ENCODE measurements around the gene DNER.
"Not testable (repeated sequence)": the region's sequence is repeated elsewhere in the genome, so short reads cannot be mapped to it uniquely, and the experiment has no call there.

DNER gene, protein sequence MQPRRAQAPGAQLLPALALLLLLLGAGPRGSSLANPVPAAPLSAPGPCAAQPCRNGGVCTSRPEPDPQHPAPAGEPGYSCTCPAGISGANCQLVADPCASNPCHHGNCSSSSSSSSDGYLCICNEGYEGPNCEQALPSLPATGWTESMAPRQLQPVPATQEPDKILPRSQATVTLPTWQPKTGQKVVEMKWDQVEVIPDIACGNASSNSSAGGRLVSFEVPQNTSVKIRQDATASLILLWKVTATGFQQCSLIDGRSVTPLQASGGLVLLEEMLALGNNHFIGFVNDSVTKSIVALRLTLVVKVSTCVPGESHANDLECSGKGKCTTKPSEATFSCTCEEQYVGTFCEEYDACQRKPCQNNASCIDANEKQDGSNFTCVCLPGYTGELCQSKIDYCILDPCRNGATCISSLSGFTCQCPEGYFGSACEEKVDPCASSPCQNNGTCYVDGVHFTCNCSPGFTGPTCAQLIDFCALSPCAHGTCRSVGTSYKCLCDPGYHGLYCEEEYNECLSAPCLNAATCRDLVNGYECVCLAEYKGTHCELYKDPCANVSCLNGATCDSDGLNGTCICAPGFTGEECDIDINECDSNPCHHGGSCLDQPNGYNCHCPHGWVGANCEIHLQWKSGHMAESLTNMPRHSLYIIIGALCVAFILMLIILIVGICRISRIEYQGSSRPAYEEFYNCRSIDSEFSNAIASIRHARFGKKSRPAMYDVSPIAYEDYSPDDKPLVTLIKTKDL

DNA sequence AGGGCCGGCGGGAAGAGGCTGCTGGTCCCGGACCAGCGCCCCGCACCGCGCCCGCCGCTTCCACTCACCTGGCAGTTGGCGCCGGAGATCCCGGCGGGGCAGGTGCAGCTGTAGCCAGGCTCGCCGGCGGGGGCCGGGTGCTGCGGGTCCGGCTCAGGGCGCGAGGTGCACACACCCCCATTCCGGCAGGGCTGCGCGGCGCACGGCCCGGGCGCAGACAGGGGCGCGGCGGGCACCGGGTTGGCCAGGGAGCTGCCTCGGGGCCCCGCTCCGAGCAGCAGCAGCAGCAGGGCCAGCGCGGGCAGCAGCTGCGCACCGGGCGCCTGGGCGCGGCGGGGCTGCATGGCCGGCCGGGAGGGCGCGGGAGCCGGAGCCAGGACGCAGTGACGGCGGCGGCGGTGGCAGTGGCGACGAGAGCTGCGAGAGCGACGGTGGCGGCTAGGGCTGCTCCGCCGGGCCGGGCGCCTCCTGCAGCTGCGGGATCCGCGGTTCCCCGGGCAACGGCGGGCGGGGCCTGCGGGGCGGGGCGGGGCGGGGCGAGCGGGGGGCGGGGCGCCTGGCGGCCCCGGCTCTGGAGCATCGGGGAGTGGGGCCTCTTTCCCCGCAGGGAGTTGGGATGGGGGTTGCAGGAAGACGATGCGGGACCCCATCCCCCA, at the start of gene DNER:
DNER (minus strand) TSS at position 476 of the 656 bp plus-strand sequence; CDS start at position 344, 132 bp downstream.
- H3K4me3 ChIP-seq (ENCODE audit: low read depth, low read length): no peak within 1 kb of the TSS
- DNase-seq (ENCODE audit: low read depth): peak; percentile 26
- TF ChIP-seq, protein P1, sequence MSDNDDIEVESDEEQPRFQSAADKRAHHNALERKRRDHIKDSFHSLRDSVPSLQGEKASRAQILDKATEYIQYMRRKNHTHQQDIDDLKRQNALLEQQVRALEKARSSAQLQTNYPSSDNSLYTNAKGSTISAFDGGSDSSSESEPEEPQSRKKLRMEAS (IDR thresholded peaks at IDR 0.05; ENCODE audit: low read depth, low read length): no peak
- TF ChIP-seq MYC (IDR thresholded peaks at IDR 0.05; ENCODE audit: low read depth, low read length): no peak

DNA sequence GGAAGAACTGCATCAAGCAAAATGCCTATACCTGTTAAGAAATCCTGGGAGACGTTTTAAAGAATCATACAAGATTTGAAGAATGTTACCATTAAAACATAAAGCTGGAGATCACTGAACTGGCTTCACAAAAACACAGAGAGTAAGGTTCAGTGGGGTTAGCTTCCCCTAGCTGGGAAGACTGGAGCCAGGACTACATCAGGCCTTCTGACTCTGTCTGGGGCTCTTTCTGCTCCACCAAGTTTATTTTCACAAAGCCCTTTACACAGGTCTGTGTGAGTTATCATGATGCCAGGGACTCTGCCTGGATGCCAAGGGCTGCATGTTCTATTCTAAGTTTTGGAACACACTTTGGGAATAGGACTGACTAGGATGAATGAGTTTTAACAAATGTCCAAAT, 47.3 kb upstream of the DNER start:
- TF ChIP-seq POLR2A (IDR thresholded peaks at IDR 0.05; ENCODE audit: extremely low read depth, insufficient read length): no peak
- TF ChIP-seq MYC (IDR thresholded peaks at IDR 0.05; ENCODE audit: low read depth, low read length): no peak
- TF ChIP-seq, protein P1 (IDR thresholded peaks at IDR 0.05; ENCODE audit: low read depth, low read length): no peak
- TF ChIP-seq, protein P2, sequence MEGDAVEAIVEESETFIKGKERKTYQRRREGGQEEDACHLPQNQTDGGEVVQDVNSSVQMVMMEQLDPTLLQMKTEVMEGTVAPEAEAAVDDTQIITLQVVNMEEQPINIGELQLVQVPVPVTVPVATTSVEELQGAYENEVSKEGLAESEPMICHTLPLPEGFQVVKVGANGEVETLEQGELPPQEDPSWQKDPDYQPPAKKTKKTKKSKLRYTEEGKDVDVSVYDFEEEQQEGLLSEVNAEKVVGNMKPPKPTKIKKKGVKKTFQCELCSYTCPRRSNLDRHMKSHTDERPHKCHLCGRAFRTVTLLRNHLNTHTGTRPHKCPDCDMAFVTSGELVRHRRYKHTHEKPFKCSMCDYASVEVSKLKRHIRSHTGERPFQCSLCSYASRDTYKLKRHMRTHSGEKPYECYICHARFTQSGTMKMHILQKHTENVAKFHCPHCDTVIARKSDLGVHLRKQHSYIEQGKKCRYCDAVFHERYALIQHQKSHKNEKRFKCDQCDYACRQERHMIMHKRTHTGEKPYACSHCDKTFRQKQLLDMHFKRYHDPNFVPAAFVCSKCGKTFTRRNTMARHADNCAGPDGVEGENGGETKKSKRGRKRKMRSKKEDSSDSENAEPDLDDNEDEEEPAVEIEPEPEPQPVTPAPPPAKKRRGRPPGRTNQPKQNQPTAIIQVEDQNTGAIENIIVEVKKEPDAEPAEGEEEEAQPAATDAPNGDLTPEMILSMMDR (IDR thresholded peaks at IDR 0.05; ENCODE audit: low read depth, low read length): no peak
- H3K4me3 ChIP-seq (ENCODE audit: low read depth, low read length): no peak overlapping the region
- DNase-seq (ENCODE audit: low read depth): no peak

DNA sequence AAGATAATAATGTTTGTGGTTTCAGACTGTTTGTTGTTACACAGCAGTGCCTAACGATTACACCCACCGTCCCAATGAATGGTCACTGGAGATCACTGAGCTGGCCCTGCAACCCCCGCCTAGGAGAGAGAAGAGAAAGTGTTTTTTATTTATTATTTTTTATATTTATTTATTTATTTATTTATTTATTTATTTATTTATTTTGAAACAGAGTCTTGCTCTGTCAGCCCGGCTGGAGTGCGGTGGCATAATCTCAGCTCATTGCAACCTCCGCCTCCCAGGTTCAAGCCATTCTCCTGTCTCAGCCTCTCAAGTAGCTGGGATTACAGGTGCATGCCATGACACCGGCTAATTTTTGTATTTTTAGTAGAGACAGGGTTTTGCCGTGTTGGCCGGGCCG, 43.1 kb upstream of the DNER start:
- not testable (repeated sequence) for H3K4me3 ChIP-seq (ENCODE audit: low read depth, low read length); DNase-seq (ENCODE audit: low read depth)

DNA sequence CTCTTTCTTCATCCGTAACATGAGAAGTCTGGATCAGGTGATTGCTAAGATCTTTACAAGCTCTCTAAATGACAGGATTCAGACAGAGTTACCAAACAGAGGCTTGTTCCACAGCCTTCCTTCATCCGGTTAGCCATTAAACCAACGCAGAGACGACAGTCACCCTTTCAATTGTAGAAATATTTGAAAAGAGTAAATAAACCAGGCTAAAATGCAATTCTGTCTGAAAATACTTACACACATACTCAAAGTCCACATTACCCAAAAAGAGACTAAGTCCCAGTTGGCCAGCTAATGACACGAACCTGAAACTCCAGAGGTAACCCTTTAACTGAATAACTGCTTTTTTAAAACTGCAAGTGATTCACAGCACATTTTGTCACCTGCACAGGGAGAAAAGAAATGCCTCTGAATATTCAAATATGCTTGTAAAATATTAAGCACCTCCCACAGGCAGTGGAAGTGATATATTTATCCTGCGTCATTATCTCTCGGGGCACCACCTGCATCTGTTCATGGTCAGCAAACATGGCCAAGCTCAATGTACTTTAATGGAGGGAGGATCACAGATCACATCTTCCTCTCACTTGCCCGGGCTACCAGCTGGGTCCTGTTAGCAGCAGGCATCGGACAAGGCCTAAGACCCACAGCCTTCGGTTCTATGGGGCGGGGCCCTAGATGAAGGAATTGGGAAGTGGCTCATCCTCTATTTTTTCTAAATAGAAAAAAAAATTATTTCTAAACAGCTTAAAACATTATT, 38.8 kb upstream of the DNER start:
- TF ChIP-seq, protein P2 (IDR thresholded peaks at IDR 0.05; ENCODE audit: low read depth, low read length): no peak
- TF ChIP-seq, protein P1 (IDR thresholded peaks at IDR 0.05; ENCODE audit: low read depth, low read length): no peak
- TF ChIP-seq POLR2A (IDR thresholded peaks at IDR 0.05; ENCODE audit: extremely low read depth, insufficient read length): no peak
- TF ChIP-seq MYC (IDR thresholded peaks at IDR 0.05; ENCODE audit: low read depth, low read length): no peak

DNA sequence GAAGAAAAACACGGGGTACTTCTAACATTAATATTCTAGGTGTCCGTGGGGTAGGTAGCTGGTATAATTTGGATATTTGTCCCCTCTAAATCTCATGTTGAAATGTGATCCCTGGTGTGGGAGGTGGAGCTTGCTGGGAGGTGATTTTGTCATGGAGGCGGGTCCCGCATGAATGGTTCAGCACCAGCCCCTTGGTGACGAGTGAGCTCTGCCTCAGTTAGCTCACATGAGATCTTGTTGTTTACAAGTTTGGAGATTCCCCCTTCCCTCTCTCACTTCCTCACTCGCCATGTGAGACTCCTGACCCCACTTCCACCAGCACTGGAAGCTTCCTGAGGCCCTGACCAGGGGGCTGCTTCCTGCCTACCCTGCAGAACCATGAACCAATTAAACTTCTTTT, 35.4 kb upstream of the DNER start:
- no peak overlapping the region for H3K4me3 ChIP-seq (ENCODE audit: low read depth, low read length)
- TF ChIP-seq, protein P1 (IDR thresholded peaks at IDR 0.05; ENCODE audit: low read depth, low read length): no peak
- TF ChIP-seq POLR2A (IDR thresholded peaks at IDR 0.05; ENCODE audit: extremely low read depth, insufficient read length) (no peak), MYC (IDR thresholded peaks at IDR 0.05; ENCODE audit: low read depth, low read length) (no peak)
- TF ChIP-seq, protein P2 (IDR thresholded peaks at IDR 0.05; ENCODE audit: low read depth, low read length): no peak
- peak; percentile 21 for DNase-seq (ENCODE audit: low read depth)

More for the DNA sequence above, 38.8 kb upstream of the DNER start:
- H3K4me3 ChIP-seq (ENCODE audit: low read depth, low read length): no peak overlapping the region
- DNase-seq (ENCODE audit: low read depth): no peak

DNA sequence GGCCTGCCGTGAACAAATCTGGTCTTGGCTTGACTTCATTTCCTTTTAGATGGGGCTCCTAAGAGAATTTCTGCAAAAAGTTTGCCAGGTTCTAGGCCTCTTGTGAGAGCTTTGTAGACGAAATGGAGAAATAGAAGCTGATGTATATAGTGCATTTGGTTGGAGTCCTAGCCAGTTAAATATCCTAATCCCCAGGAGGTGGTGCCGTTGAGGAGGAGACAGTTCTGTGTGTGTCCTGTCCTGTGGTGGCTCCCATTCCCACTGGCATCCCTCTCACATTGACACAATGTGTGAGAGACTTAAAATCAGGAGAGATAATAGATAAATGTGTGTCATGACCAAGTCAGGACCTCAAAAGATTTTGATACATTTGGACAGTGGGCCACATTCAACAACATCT, 34.6 kb upstream of the DNER start:
- no peak overlapping the region for H3K4me3 ChIP-seq (ENCODE audit: low read depth, low read length)
- TF ChIP-seq, protein P1 (IDR thresholded peaks at IDR 0.05; ENCODE audit: low read depth, low read length): no peak
- TF ChIP-seq MYC (IDR thresholded peaks at IDR 0.05; ENCODE audit: low read depth, low read length) (no peak), POLR2A (IDR thresholded peaks at IDR 0.05; ENCODE audit: extremely low read depth, insufficient read length) (no peak)
- TF ChIP-seq, protein P2 (IDR thresholded peaks at IDR 0.05; ENCODE audit: low read depth, low read length): no peak
- peak; percentile 12 for DNase-seq (ENCODE audit: low read depth)

DNA sequence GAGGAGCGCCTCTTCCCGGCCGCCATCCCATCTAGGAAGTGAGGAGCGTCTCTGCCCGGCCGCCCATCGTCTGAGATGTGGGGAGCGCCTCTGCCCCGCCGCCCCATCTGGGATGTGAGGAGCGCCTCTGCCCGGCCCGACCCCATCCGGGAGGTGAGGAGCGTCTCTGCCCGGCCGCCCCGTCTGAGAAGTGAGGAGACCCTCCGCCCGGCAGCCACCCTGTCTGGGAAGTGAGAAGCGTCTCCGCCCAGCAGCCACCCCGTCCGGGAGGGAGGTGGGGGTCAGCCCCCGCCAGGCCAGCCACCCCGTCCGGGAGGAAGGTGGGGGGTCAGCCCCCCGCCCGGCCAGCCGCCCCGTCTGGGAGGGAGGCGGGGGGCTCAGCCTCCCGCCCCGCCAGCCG, 28.3 kb upstream of the DNER start:
- not testable (repeated sequence) for DNase-seq (ENCODE audit: low read depth); H3K4me3 ChIP-seq (ENCODE audit: low read depth, low read length)

All from NB4 (cell line).